GM21381 (cell line): ENCODE measurements around the gene KHDRBS2.

Source experiments
- ATAC-seq: cut with Tn5 transposase; IDR thresholded peaks from one replicate; pipeline ENCODE4 v1.9.1; 2021; ENCODE audit warnings: mild to moderate bottlenecking, moderate library complexity; ENCODE audit not compliant: unreplicated experiment

Gene KHDRBS2

GRCh38 chr6:62192593-62192992, 93.4 kb downstream of the KHDRBS2 start:
- ATAC-seq, result no peak

GRCh38 chr6:62175195-62175594, 110.8 kb downstream of the KHDRBS2 start:
- ATAC-seq, result no peak

GRCh38 chr6:62174548-62174947, 111.5 kb downstream of the KHDRBS2 start:
- ATAC-seq, result no peak

GRCh38 chr6:62167736-62168135, 118.3 kb downstream of the KHDRBS2 start:
- no peak for ATAC-seq

GRCh38 chr6:62162858-62163257, 123.2 kb downstream of the KHDRBS2 start:
- ATAC-seq, result no peak

GRCh38 chr6:62152796-62153195, 133.2 kb downstream of the KHDRBS2 start:
- no peak for ATAC-seq

- ATAC-seq, result peak; percentile 69
Measured at GRCh38 chr6:62150048-62150663, 135.9 kb downstream of the KHDRBS2 start.

GRCh38 chr6:62146954-62147853, 138.8 kb downstream of the KHDRBS2 start:
- ATAC-seq, result no peak

- ATAC-seq, result no peak
Measured at GRCh38 chr6:62129127-62129526, 156.9 kb downstream of the KHDRBS2 start.

- ATAC-seq, result no peak
Measured at GRCh38 chr6:62119401-62119800, 166.6 kb downstream of the KHDRBS2 start.

- ATAC-seq, result no peak
Measured at GRCh38 chr6:62103186-62103859, 182.7 kb downstream of the KHDRBS2 start.

- ATAC-seq, result no peak
Measured at GRCh38 chr6:62102387-62102786, 183.6 kb downstream of the KHDRBS2 start.

GRCh38 chr6:62090442-62091229, 195.4 kb downstream of the KHDRBS2 start:
- no peak for ATAC-seq

- ATAC-seq, result no peak
Measured at GRCh38 chr6:62089781-62090180, 196.2 kb downstream of the KHDRBS2 start.

- ATAC-seq, result no peak
Measured at GRCh38 chr6:62086047-62086446, 200.0 kb downstream of the KHDRBS2 start.

GRCh38 chr6:62075869-62076268, 210.2 kb downstream of the KHDRBS2 start:
- no peak for ATAC-seq

- no peak for ATAC-seq
Measured at GRCh38 chr6:62059901-62060300, 226.1 kb downstream of the KHDRBS2 start.

- no peak for ATAC-seq
Measured at GRCh38 chr6:62057300-62057699, 228.7 kb downstream of the KHDRBS2 start.

- no peak for ATAC-seq
Measured at GRCh38 chr6:62045502-62045901, 240.5 kb downstream of the KHDRBS2 start.

- no peak for ATAC-seq
Measured at GRCh38 chr6:62043084-62043483, 242.9 kb downstream of the KHDRBS2 start.

- no peak for ATAC-seq
Measured at GRCh38 chr6:62042429-62042828, 243.6 kb downstream of the KHDRBS2 start.
